Aorta (tissue), 5 donors: ENCODE data around the gene PIP4K2A. TPM values are rescaled to one million over a fixed set of nuclear protein-coding genes. Genes with fewer than 3 reads are reported as not detected.

Source experiments
- ATAC-seq: fragments of 200-7000 bp; cut with Tn5 transposase; one replicate; pipeline ENCODE4 v1.9.1; 2022; ENCODE audit warnings: moderate library complexity; ENCODE audit not compliant: low FRiP score
- DNase-seq, 2 donors: peaks; one replicate each; pipeline ENCODE4 v3.0.0-alpha.2; 2020
- H3K27ac ChIP-seq, 2 donors: one replicate each; pipeline ENCODE4 v1.5.1; 2013; ENCODE audit warnings: low read length in 2 of 2, mild to moderate bottlenecking in 2 of 2, moderate library complexity in 2 of 2, control low read depth in 1 of 2, inconsistent platforms in 1 of 2, low read depth in 1 of 2
- H3K27me3 ChIP-seq, 2 donors: one replicate each; pipeline ENCODE4 v1.6.1; 2013; ENCODE audit warnings: control low read depth in 1 of 2, low read length in 1 of 2, mild to moderate bottlenecking in 1 of 2, moderate library complexity in 1 of 2; ENCODE audit not compliant: insufficient read depth in 2 of 2, control insufficient read depth in 1 of 2
- H3K36me3 ChIP-seq, 2 donors: one replicate each; pipeline ENCODE4 v1.6.1; 2013; ENCODE audit warnings: control low read depth in 1 of 2, low read length in 1 of 2, mild to moderate bottlenecking in 1 of 2; ENCODE audit not compliant: insufficient read depth in 2 of 2, control insufficient read depth in 1 of 2
- H3K4me1 ChIP-seq, 2 donors: one replicate each; pipeline ENCODE4 v1.6.1; 2013; ENCODE audit warnings: low read length in 2 of 2, control low read depth in 1 of 2, mild to moderate bottlenecking in 1 of 2, moderate library complexity in 1 of 2; ENCODE audit not compliant: insufficient read depth in 2 of 2, control insufficient read depth in 1 of 2
- H3K4me3 ChIP-seq, 2 donors: one replicate each; pipeline ENCODE4 v1.5.1; 2013; ENCODE audit warnings: low read length in 2 of 2, control low read depth in 1 of 2, mild to moderate bottlenecking in 1 of 2
- H3K9me3 ChIP-seq: one replicate; pipeline ENCODE4 v1.6.1; 2013; ENCODE audit warnings: mild to moderate bottlenecking, low read length; ENCODE audit not compliant: control insufficient read depth
- WGBS, 2 donors: extraction: QIAGEN DNeasy Blood & Tissue Kit; methylation state at CpG; one replicate each; pipeline ENCODE4 v1.1.7; 2013; 5-methylcytosine and 5-hydroxymethylcytosine counted together
- intact Hi-C, 2 donors: fragments of 100-400 bp; cut with DNase I; formaldehyde crosslinking; loops; one replicate each; pipeline versions ENCODE4 v1.14.2 to v1.15.0; 2022
- polyA plus RNA-seq, 2 donors: library from polyadenylated mRNA; stranded (reverse); fragments of 200-250 nt; gene quantifications; one replicate each; pipeline ENCODE4 v1.2.3, GENCODE V29; 2013
- total RNA-seq, 2 donors: library from RNA; stranded (reverse); fragmentation: NEBNext Ultra II Directional; extraction: Animal tissue kit (Norgen Biotek cat#: 25700); gene quantifications; one replicate each; pipeline ENCODE4 v1.2.1, GENCODE V29; 2021
- donor health status: healthy with polysubstance abuse.
- donor health status: Bipolar disorder and iron deficiency.
- donor health status: DM: no; HTN: no; CAD: no.
- donor health status: DM: no; HTN: no; CAD: no.
- donor health status: DM: yes; HTN: yes; CAD: no.

Gene PIP4K2A
- total and polyA plus RNA-seq, 4 donors = 24.2 to 90.3 (median 53.6) TPM

DNA sequence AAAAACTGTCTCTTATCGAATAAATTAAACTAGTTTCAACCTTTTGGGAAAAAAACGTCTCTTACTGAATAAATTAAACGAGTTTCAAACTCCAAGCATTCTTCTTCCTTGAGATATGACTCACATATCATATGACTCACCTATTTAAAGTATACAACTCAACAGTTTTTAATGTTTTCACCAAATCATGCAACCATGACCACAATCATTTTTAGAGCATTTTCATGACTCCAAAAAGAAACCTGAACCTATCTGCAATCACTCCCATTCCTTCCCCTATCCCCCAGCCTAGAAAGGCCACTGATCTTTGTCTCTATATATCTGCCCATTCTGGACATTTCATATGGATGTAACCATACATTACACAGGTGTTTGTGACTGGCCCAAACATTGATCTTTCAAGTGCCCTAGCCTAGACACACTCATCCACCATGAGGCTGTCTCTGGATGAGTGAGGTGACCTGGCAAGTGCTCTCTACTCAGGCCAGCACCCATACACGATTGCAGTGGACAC, 115.3 kb downstream of the PIP4K2A start:
- H3K36me3 ChIP-seq = peaks cover 0 to 3% of the 10 kb centered on the region in 2 donors
- peaks cover 0 to 4% of the 10 kb centered on the region in 2 donors for H3K4me1 ChIP-seq
- no peak for ATAC-seq

GRCh38 chr10:22598478-22598877, 115.9 kb downstream of the PIP4K2A start:
- no peak overlapping the region for H3K27ac ChIP-seq
- intact Hi-C loops = no loop called here
- H3K9me3 ChIP-seq = no peaks in the 10 kb centered on the region
- no peaks in the 10 kb centered on the region for H3K27me3 ChIP-seq
- H3K4me1 ChIP-seq = peaks cover 0 to 4% of the 10 kb centered on the region in 2 donors
- DNase-seq = no peak
- WGBS, 2 donors = 89 to 90% methylated on average over 3 of the region's 3 CpGs
- no peak for ATAC-seq
- H3K36me3 ChIP-seq = peaks cover 0 to 3% of the 10 kb centered on the region in 2 donors
- no peak overlapping the region for H3K4me3 ChIP-seq

More for the DNA sequence above, 115.3 kb downstream of the PIP4K2A start:
- no peaks in the 10 kb centered on the region for H3K27me3 ChIP-seq
- WGBS, 2 donors = 40 to 41% methylated on average over 4 of the region's 4 CpGs
- DNase-seq = no peak
- no peak overlapping the region for H3K4me3 ChIP-seq
- intact Hi-C loops = no loop called here
- H3K9me3 ChIP-seq = no peaks in the 10 kb centered on the region
- H3K27ac ChIP-seq = no peak overlapping the region

DNA sequence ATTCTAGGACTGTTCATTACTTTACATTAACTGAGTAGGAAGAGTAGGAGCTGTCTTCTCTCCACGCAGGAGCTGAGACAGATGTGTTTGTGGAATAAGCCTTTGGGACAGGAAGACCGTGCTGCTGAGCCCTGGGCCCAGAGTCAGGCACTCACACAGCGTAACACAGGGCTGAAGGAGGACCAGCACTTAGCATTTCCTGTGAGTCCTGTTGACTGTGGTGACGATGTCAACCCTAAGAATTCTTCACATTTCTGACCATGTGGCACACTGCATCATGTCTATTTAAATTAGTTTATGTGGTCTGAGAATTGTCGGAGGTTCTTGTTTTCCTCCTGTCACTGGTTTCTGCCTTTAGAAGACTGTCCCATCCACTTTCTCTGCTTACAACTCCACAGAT, 117.2 kb downstream of the PIP4K2A start:
- DNase-seq (no peak), ATAC-seq (no peak)
- Histone ChIP-seq H3K27me3 (no peaks in the 10 kb centered on the region), H3K9me3 (no peaks in the 10 kb centered on the region), H3K36me3 (peaks cover 0 to 3% of the 10 kb centered on the region in 2 donors), H3K27ac (no peak overlapping the region), H3K4me3 (no peak overlapping the region), H3K4me1 (peaks cover 0 to 4% of the 10 kb centered on the region in 2 donors)
- WGBS, 2 donors = 68 to 70% methylated on average over 5 of the region's 5 CpGs
- intact Hi-C loops = no loop called here

- intact Hi-C loops = no loop called here
- DNase-seq (no peak), ATAC-seq (no peak)
- WGBS, 2 donors = 65 to 76% methylated on average over 3 of the region's 3 CpGs
- H3K9me3 ChIP-seq = no peaks in the 10 kb centered on the region
- H3K27me3 ChIP-seq = no peaks in the 10 kb centered on the region
- H3K4me1 ChIP-seq = no peaks in the 10 kb centered on the region
- H3K36me3 ChIP-seq = peaks cover 3 to 5% of the 10 kb centered on the region in 2 donors
- H3K4me3 ChIP-seq = no peak overlapping the region
- H3K27ac ChIP-seq = no peak overlapping the region
These were observed 120.7 kb downstream of the PIP4K2A start for GRCh38 chr10:22593636-22594198.

DNA sequence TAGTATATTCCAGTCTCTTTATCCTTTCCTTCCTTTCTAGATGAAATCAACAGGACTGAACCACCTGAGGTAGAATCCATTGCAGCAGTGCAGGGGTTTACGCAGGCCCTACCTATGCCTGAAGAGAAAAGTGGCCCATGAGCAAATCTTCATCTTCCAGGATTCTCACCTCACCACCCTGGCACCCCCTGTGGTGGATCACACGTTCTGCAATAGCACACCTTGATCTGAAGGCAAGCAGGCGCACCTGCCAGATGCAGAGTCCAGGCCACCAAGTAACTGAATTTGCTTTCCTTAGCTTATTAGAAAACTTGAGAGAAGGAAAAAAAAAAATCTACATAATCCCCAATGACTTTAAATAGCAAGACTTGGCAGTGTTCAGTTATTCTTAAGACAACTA, 121.4 kb downstream of the PIP4K2A start:
- ATAC-seq (no peak), DNase-seq (no peak)
- no peaks in the 10 kb centered on the region for H3K27me3 ChIP-seq
- H3K4me3 ChIP-seq = no peak overlapping the region
- peaks cover 4 to 5% of the 10 kb centered on the region in 2 donors for H3K36me3 ChIP-seq
- H3K4me1 ChIP-seq = no peaks in the 10 kb centered on the region
- no peaks in the 10 kb centered on the region for H3K9me3 ChIP-seq
- H3K27ac ChIP-seq = no peak overlapping the region
- intact Hi-C loops = no loop called here
- 74 to 76% methylated on average over 3 of the region's 3 CpGs for WGBS, 2 donors

DNA sequence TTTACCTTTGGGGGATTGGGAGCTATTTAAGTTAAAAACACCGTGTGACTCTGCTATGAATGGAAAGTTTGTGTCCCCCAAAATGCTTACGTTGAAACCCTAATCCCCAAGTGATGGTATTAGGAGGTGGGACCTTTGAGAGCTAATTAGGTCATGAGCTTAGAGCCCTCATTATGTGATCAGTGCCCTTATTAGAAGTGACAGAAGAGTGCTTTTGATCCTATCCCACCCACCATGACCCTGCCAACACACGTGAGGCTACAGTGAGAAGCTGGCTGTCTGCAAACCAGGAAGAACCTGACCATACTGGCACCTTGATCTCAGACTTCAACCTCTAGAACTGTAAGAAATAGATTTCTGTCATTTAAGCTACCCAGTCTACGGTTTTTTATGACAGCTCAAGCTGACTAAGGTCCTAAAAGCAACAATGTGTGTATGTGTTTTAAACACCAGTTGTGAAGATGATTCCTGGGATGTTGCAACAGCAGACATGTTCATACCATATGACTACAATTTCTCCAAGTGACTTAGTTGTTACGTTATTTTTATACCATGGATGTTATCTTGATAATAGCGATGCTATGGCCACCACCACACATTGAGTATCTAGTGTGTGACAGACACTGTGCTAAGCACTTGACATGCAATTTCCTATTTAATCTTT, 124.4 kb downstream of the PIP4K2A start:
- H3K4me1 ChIP-seq = no peaks in the 10 kb centered on the region
- WGBS, 2 donors = 83 to 84% methylated on average over 6 of the region's 6 CpGs
- no peaks in the 10 kb centered on the region for H3K9me3 ChIP-seq
- intact Hi-C loops = no loop called here
- peaks cover 4 to 5% of the 10 kb centered on the region in 2 donors for H3K36me3 ChIP-seq
- DNase-seq = no peak
- H3K27ac ChIP-seq = no peak overlapping the region
- no peaks in the 10 kb centered on the region for H3K27me3 ChIP-seq
- H3K4me3 ChIP-seq = no peak overlapping the region
- no peak for ATAC-seq

GRCh38 chr10:22588462-22588861, 125.9 kb downstream of the PIP4K2A start:
- no peaks in the 10 kb centered on the region for H3K9me3 ChIP-seq
- H3K27ac ChIP-seq = no peak overlapping the region
- WGBS, 2 donors = 94 to 98% methylated on average over 1 of the region's 1 CpG
- no peaks in the 10 kb centered on the region for H3K4me1 ChIP-seq
- no peak for ATAC-seq
- H3K4me3 ChIP-seq = no peak overlapping the region
- intact Hi-C loops = no loop called here
- no peaks in the 10 kb centered on the region for H3K27me3 ChIP-seq
- DNase-seq = no peak
- H3K36me3 ChIP-seq = peaks cover 4 to 5% of the 10 kb centered on the region in 2 donors

- 74 to 84% methylated on average over 5 of the region's 5 CpGs for WGBS, 2 donors
- intact Hi-C loops = no loop called here
- no peak overlapping the region for H3K4me3 ChIP-seq
- no peaks in the 10 kb centered on the region for H3K4me1 ChIP-seq
- H3K27me3 ChIP-seq = no peaks in the 10 kb centered on the region
- H3K9me3 ChIP-seq = no peaks in the 10 kb centered on the region
- no peak for ATAC-seq
- DNase-seq = no peak
- peaks cover 2 to 3% of the 10 kb centered on the region in 2 donors for H3K36me3 ChIP-seq
- H3K27ac ChIP-seq = no peak overlapping the region
These were observed 130.7 kb downstream of the PIP4K2A start for GRCh38 chr10:22583683-22584082.

DNA sequence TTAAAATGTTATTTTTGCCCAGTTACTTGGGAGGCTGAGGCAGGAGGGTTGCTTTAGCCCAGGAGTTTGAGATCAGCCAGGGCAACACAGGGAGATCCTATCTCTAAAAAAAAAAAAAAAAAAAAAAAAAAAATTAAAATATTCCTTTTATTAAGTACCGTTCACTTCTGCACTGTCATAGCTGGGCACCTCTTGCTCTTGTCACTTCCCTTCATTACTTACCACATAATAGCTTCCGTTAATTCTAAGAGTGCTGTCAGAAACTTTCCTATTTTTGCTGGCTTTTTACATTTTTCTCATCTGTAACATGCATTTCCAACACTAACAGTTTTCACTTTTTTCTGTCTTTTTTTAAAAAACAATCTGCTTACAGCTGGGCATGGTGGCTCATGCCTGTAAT, 132.9 kb downstream of the PIP4K2A start:
- ATAC-seq (no peak), DNase-seq (no peak)
- H3K9me3 ChIP-seq = no peaks in the 10 kb centered on the region
- no peak overlapping the region for H3K4me3 ChIP-seq
- intact Hi-C loops = no loop called here
- no peaks in the 10 kb centered on the region for H3K27me3 ChIP-seq
- no peaks in the 10 kb centered on the region for H3K4me1 ChIP-seq
- H3K27ac ChIP-seq = no peak overlapping the region
- 91 to 94% methylated on average over 2 of the region's 2 CpGs for WGBS, 2 donors
- peaks cover 2 to 3% of the 10 kb centered on the region in 2 donors for H3K36me3 ChIP-seq
